H1 (cell line): ENCODE data around the gene TOR1A. TPM values are rescaled to one million over a fixed set of nuclear protein-coding genes. Genes with fewer than 3 reads are reported as not detected.

Source experiments
- CTCF ChIA-PET: fragments of 300-600 bp; sonication (Branson Sonifier 250); formaldehyde crosslinking; loops from one replicate; lab custom pipeline; 2021; ENCODE audit not compliant: partially characterized antibody; lab: Charles Lee
- POLR2A ChIA-PET: fragments of 300-600 bp; sonication (Branson Sonifier 250); formaldehyde crosslinking; loops from one replicate; lab custom pipeline; 2021; ENCODE audit warnings: inconsistent platforms; ENCODE audit not compliant: partially characterized antibody; lab: Charles Lee
- DNase-seq, 2 experiments: peaks; one replicate each; pipeline versions ENCODE4 v3.0.0 to v3.0.0-alpha.2; 2010 to 2022; ENCODE audit warnings: low spot score in 2 of 2, low read depth in 1 of 2, mixed read lengths in 1 of 2
- FAIRE-seq: peaks from 2 replicates; lab custom pipeline; 2011; peaks lifted over from hg19 to GRCh38; lab: Jason Lieb, UNC
- H2AFZ ChIP-seq: 2 replicates; pipeline ENCODE4 v1.8.1; 2012; ENCODE audit warnings: low read length, inconsistent platforms
- H2AK5ac ChIP-seq: 2 replicates; pipeline ENCODE4 v1.6.1; 2013; ENCODE audit warnings: low read depth, low read length
- H2BK120ac ChIP-seq: replicated peaks from 2 replicates; pipeline ENCODE3; 2013; ENCODE audit warnings: low read depth, low read length, inconsistent platforms
- H2BK12ac ChIP-seq: 2 replicates; pipeline ENCODE4 v1.6.1; 2013; ENCODE audit warnings: low read depth, low read length
- H2BK15ac ChIP-seq: 2 replicates; pipeline ENCODE4 v1.6.1; 2013; ENCODE audit warnings: low read length
- H2BK20ac ChIP-seq: 2 replicates; pipeline ENCODE4 v1.6.1; 2013; ENCODE audit warnings: low read length
- H2BK5ac ChIP-seq: 2 replicates; pipeline ENCODE4 v1.6.1; 2013; ENCODE audit warnings: low read depth, low read length
- H3K14ac ChIP-seq: 2 replicates; pipeline ENCODE4 v1.6.1; 2013; ENCODE audit warnings: inconsistent platforms; ENCODE audit not compliant: insufficient read length
- H3K18ac ChIP-seq: 2 replicates; pipeline ENCODE4 v1.6.1; 2013; ENCODE audit warnings: low read length; ENCODE audit errors: extremely low read depth
- H3K23ac ChIP-seq: 2 replicates; pipeline ENCODE4 v1.6.1; 2013; ENCODE audit warnings: inconsistent platforms; ENCODE audit not compliant: insufficient read length
- H3K23me2 ChIP-seq: 2 replicates; pipeline ENCODE4 v1.6.1; 2013; ENCODE audit warnings: low read depth, low read length
- H3K27ac ChIP-seq: 2 replicates; pipeline ENCODE4 v1.6.1; 2011; ENCODE audit warnings: low read depth, low read length, inconsistent platforms
- H3K27me3 ChIP-seq, 4 experiments: replicated peaks in 1 of 4; 1 replicate in 1 of 4; 2 replicates in 3 of 4; pipeline versions ENCODE4 v1.6.1 to v1.8.1; 2011 to 2013; ENCODE audit warnings: low read length in 3 of 4, mild to moderate bottlenecking in 3 of 4, inconsistent platforms in 2 of 4, mixed read lengths in 2 of 4, moderate library complexity in 1 of 4; ENCODE audit not compliant: control insufficient read depth in 3 of 4, insufficient read depth in 3 of 4; ENCODE audit errors: extremely low read depth in 1 of 4
- H3K36me3 ChIP-seq, 4 experiments: 2 replicates each; pipeline versions ENCODE4 v1.6.1 to v1.8.1; 2011 to 2013; ENCODE audit warnings: mild to moderate bottlenecking in 4 of 4, low read length in 3 of 4, moderate library complexity in 2 of 4, control low read depth in 1 of 4, inconsistent platforms in 1 of 4; ENCODE audit not compliant: insufficient read depth in 4 of 4, control insufficient read depth in 2 of 4
- H3K4ac ChIP-seq: replicated peaks from 2 replicates; pipeline ENCODE3; 2013; ENCODE audit warnings: low read length, low read depth, mixed read lengths, inconsistent platforms; ENCODE audit not compliant: insufficient read length
- H3K4me1 ChIP-seq, 4 experiments: replicated peaks in 1 of 4; 1 replicate in 1 of 4; 2 replicates in 3 of 4; pipeline versions ENCODE4 v1.6.1 to v1.8.1; 2011 to 2013; ENCODE audit warnings: low read length in 3 of 4, inconsistent platforms in 2 of 4, mixed read lengths in 1 of 4; ENCODE audit not compliant: insufficient read depth in 4 of 4, control insufficient read depth in 3 of 4
- H3K4me2 ChIP-seq, 2 experiments: 2 replicates each; pipeline versions ENCODE4 v1.6.1 to v1.8.1; 2011 to 2013; ENCODE audit warnings: low read depth in 2 of 2, low read length in 2 of 2, control low read depth in 1 of 2, inconsistent platforms in 1 of 2, mild to moderate bottlenecking in 1 of 2; ENCODE audit not compliant: insufficient read depth in 1 of 2
- H3K4me3 ChIP-seq, 4 experiments: fragments of 200-600, 300-600 bp in 1 of 4; sonication (generic), shearing (Covaris generic), sonication (Bioruptor Twin) in 1 of 4; 2 replicates each; pipeline versions ENCODE4 v1.5.1 to v1.8.1; 2011 to 2016; ENCODE audit warnings: low read length in 4 of 4, low read depth in 3 of 4, control low read depth in 2 of 4, inconsistent platforms in 2 of 4, mild to moderate bottlenecking in 2 of 4, mixed read lengths in 1 of 4, moderate library complexity in 1 of 4; ENCODE audit not compliant: insufficient read depth in 2 of 4; ENCODE audit errors: extremely low read depth in 1 of 4
- H3K56ac ChIP-seq: replicated peaks from 2 replicates; pipeline ENCODE3; 2013; ENCODE audit warnings: low read depth, mild to moderate bottlenecking, mixed read lengths, low read length, inconsistent platforms; ENCODE audit not compliant: insufficient read length
- H3K79me1 ChIP-seq: 2 replicates; pipeline ENCODE4 v1.6.1; 2013; ENCODE audit warnings: low read depth, low read length, control low read depth
- H3K79me2 ChIP-seq, 2 experiments: 2 replicates each; pipeline versions ENCODE4 v1.6.1 to v1.8.1; 2012 to 2013; ENCODE audit warnings: low read length in 2 of 2, mild to moderate bottlenecking in 2 of 2, inconsistent platforms in 1 of 2; ENCODE audit not compliant: insufficient read depth in 2 of 2, control insufficient read depth in 1 of 2
- H3K9ac ChIP-seq, 4 experiments: replicated peaks in 1 of 4; 1 replicate in 1 of 4; 2 replicates in 3 of 4; pipeline versions ENCODE4 v1.6.1 to v1.8.1; 2011 to 2013; ENCODE audit warnings: low read depth in 3 of 4, low read length in 3 of 4, control low read depth in 2 of 4, mild to moderate bottlenecking in 2 of 4, moderate library complexity in 2 of 4, inconsistent platforms in 1 of 4; ENCODE audit errors: extremely low read depth in 1 of 4
- H3K9me3 ChIP-seq, 2 experiments: 2 replicates each; pipeline versions ENCODE4 v1.6.1 to v1.8.1; 2012 to 2013; ENCODE audit warnings: mild to moderate bottlenecking in 2 of 2, moderate library complexity in 2 of 2, control low read depth in 1 of 2, inconsistent platforms in 1 of 2, low read depth in 1 of 2, low read length in 1 of 2, mixed read lengths in 1 of 2; ENCODE audit not compliant: insufficient read depth in 2 of 2
- H4K20me1 ChIP-seq, 2 experiments: replicated peaks in 1 of 2; 2 replicates each; pipeline versions ENCODE3 to v1.8.1; 2011 to 2013; ENCODE audit warnings: inconsistent platforms in 2 of 2, low read length in 2 of 2, mild to moderate bottlenecking in 1 of 2; ENCODE audit not compliant: insufficient read depth in 2 of 2, control insufficient read depth in 1 of 2
- H4K5ac ChIP-seq: 2 replicates; pipeline ENCODE4 v1.6.1; 2013; ENCODE audit warnings: low read length, low read depth, mixed read lengths, inconsistent platforms; ENCODE audit not compliant: insufficient read length
- H4K8ac ChIP-seq: 2 replicates; pipeline ENCODE4 v1.8.0; 2013; ENCODE audit warnings: mild to moderate bottlenecking, moderate library complexity, low read length, inconsistent platforms; ENCODE audit not compliant: insufficient read depth; ENCODE audit errors: extremely low read depth
- H4K91ac ChIP-seq: replicated peaks from 2 replicates; pipeline ENCODE3; 2013; ENCODE audit warnings: low read length, mixed read lengths, inconsistent platforms; ENCODE audit not compliant: insufficient read length
- ASH2L ChIP-seq: fragments of 200-600, 300-600 bp; sonication (generic); IDR thresholded peaks from one replicate; pipeline ENCODE4 v1.7.1; 2017; ENCODE audit warnings: low read length
- BRCA1 ChIP-seq: IDR thresholded peaks from 2 replicates; pipeline ENCODE4 v1.6.1; 2012; ENCODE audit warnings: low read depth, low read length, improper control_type of control experiment
- CREB1 ChIP-seq: IDR thresholded peaks from 2 replicates; pipeline ENCODE4 v1.6.1; 2012; ENCODE audit warnings: inconsistent platforms
- KDM4A ChIP-seq: IDR thresholded peaks from one replicate; pipeline ENCODE4 v1.7.1; 2012; ENCODE audit warnings: low read depth, mild to moderate bottlenecking, moderate library complexity, low read length, inconsistent platforms; ENCODE audit not compliant: severe bottlenecking
- RXRA ChIP-seq: IDR thresholded peaks from 2 replicates; pipeline ENCODE4 v1.6.1; 2011; ENCODE audit warnings: low read depth, mild to moderate bottlenecking, low read length, moderate library complexity; ENCODE audit not compliant: insufficient read depth
- SRF ChIP-seq: IDR thresholded peaks from 2 replicates; pipeline ENCODE4 v1.6.1; 2011; ENCODE audit warnings: mild to moderate bottlenecking, low read depth, low read length, moderate library complexity
- TBP ChIP-seq: IDR thresholded peaks from 2 replicates; pipeline ENCODE4 v1.6.1; 2011; ENCODE audit warnings: low read depth, low read length, improper control_type of control experiment
- TEAD4 ChIP-seq: IDR thresholded peaks from 2 replicates; pipeline ENCODE4 v1.6.1; 2012; ENCODE audit warnings: low read depth, low read length, inconsistent platforms, mixed read lengths
- WGBS, 2 experiments: shearing (Covaris generic) in 1 of 2; methylation state at CpG; one replicate each; pipeline versions ENCODE4 v1.1.6 to v1.1.7; 2013 to 2015; ENCODE audit warnings: low lambda C conversion rate in 2 of 2, mixed read lengths in 2 of 2, inconsistent platforms in 1 of 2, low coverage in 1 of 2, missing lambda C conversion rate in 1 of 2; ENCODE audit not compliant: insufficient replicate concordance in 2 of 2, insufficient coverage in 1 of 2, insufficient read length in 1 of 2; ENCODE audit errors: extremely low coverage in 1 of 2, missing lambda C conversion rate in 1 of 2; 5-methylcytosine and 5-hydroxymethylcytosine counted together
- polyA plus RNA-seq, 7 experiments: library from polyadenylated mRNA; depleted of rRNA in 3 of 7; stranded (reverse) in 5 of 7; unstranded in 2 of 7; fragments of >200 nt in 5 of 7; fragments of 200-250 nt in 2 of 7; gene quantifications; 1 replicate in 5 of 7; 2 replicates in 1 of 7; 4 replicates in 1 of 7; pipeline versions ENCODE4 v1.2.1 to v1.2.3, GENCODE V29; 2011 to 2013; ENCODE audit warnings: missing spikeins in 2 of 7, mixed read lengths in 2 of 7
- total RNA-seq: library from RNA; stranded (reverse); fragmentation: NEBNext Ultra II Directional; extraction: Animal tissue kit (Norgen Biotek cat#: 25700); gene quantifications from 2 replicates; pipeline ENCODE4 v1.2.1, GENCODE V29; 2021
- TF ChIP-seq, protein P1 (sequence below): IDR thresholded peaks from 2 replicates; pipeline ENCODE4 v1.6.1; 2012; ENCODE audit warnings: low read length, inconsistent platforms

Gene TOR1A
- total and polyA plus RNA-seq, 2 of the 8 experiments (the other 6 are each of a cell fraction or from before 2014, with no cell fraction given), result 37.6 to 46.7 TPM

GRCh38 chr9:129854588-129855110 lies 30.7 kb upstream of the TOR1A start:
- Histone ChIP-seq H4K8ac (no peak overlapping the region), H2BK5ac (no peak overlapping the region), H2AFZ (no peak overlapping the region), H3K14ac (no peak overlapping the region), H3K79me1 (no peaks in the 10 kb centered on the region), H3K27ac (no peak overlapping the region), H4K20me1 (peaks cover 4% of the 10 kb centered on the region in 2 experiments), H3K27me3 (no peaks in the 10 kb centered on the region), H2BK12ac (no peak overlapping the region), H2BK15ac (no peak overlapping the region), H2BK120ac (no peak overlapping the region), H3K23me2 (no peaks in the 10 kb centered on the region), H3K4me1 (no peaks in the 10 kb centered on the region), H3K79me2 (no peaks in the 10 kb centered on the region), H3K4ac (no peak overlapping the region), H3K23ac (no peak overlapping the region), H3K36me3 (peaks cover 0 to 9% (median 1%) of the 10 kb centered on the region in 4 experiments; a peak in 2 of 8 replicates), H3K4me2 (no peak overlapping the region), H2BK20ac (no peak overlapping the region), H3K9ac (no peak overlapping the region), H2AK5ac (no peak overlapping the region), H4K5ac (no peak overlapping the region), H3K4me3 (no peak overlapping the region), H4K91ac (no peak overlapping the region), H3K56ac (no peak overlapping the region), H3K9me3 (no peaks in the 10 kb centered on the region), H3K18ac (no peak overlapping the region)
- DNase-seq (no peak), FAIRE-seq (no peak)
- CTCF ChIA-PET, result interaction anchor here (0.9 kb wide), 1 partner anchor 432 kb away, joined by 3 read pairs; no protein-coding TSS in a partner anchor
- POLR2A ChIA-PET, result interaction anchor here (1.5 kb wide), 1 partner anchor 9 kb away, joined by 3 read pairs; no protein-coding TSS in a partner anchor
- 91% methylated on average over 4 of the region's 4 CpGs; no CpG with 5 or more reads in 1 of the 2 experiments for WGBS, 2 experiments
- TF ChIP-seq RXRA (no peak), SRF (no peak), KDM4A (no peak), ASH2L (no peak), TEAD4 (no peak), TBP (no peak), BRCA1 (no peak), CREB1 (no peak)
- TF ChIP-seq, protein P1, sequence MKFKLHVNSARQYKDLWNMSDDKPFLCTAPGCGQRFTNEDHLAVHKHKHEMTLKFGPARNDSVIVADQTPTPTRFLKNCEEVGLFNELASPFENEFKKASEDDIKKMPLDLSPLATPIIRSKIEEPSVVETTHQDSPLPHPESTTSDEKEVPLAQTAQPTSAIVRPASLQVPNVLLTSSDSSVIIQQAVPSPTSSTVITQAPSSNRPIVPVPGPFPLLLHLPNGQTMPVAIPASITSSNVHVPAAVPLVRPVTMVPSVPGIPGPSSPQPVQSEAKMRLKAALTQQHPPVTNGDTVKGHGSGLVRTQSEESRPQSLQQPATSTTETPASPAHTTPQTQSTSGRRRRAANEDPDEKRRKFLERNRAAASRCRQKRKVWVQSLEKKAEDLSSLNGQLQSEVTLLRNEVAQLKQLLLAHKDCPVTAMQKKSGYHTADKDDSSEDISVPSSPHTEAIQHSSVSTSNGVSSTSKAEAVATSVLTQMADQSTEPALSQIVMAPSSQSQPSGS, result no peak
